ENCODE data around the gene PRDM13. TPM values are rescaled to one million over a fixed set of nuclear protein-coding genes. Genes with fewer than 3 reads are reported as not detected.
A peak's percentile ranks its signal among the peaks of the same experiment; 100 is the strongest.
"Not testable (repeated sequence)": the region's sequence is repeated elsewhere in the genome, so short reads cannot be mapped to it uniquely, and the experiment has no call there.

The PRDM13 gene
- total and polyA plus RNA-seq, 9 of the 15 experiments (the other 6 are each of a cell fraction or from before 2014, with no cell fraction given) = not detected

DNA sequence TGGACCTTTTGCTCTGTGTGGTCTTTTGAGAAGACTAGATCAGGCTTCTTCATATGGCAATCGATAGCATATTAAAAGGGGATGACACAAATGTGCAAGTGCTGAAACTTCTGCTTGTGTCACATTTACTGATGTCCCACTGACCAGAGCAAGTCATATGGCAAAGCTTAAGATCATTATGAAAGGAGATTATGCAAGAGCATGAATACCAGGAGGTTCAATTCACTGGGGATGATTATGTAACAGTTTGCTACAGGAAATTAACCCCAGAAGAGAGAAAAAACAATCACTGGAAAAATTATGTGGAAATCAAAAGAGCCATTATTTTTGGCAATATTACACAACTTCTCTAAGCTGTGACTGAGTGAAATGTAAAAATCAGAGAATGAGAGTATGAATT is 13.7 kb upstream of the PRDM13 start:
- H3K36me3 ChIP-seq (ENCODE audit: control insufficient read depth, insufficient read depth, low read length) = no peaks in the 10 kb centered on the region
- H3K4me2 ChIP-seq (ENCODE audit: insufficient read depth, low read length) = no peak overlapping the region
- no TSS peak for BruUV-seq (replicated peaks)
- peaks cover 52% of the 10 kb centered on the region in 2 experiments for H3K27me3 ChIP-seq (ENCODE audit: control insufficient read depth in 2 of 2, insufficient read depth in 2 of 2, low read length in 2 of 2)
- H3K9me1 ChIP-seq (ENCODE audit: control insufficient read depth, insufficient read depth, low read length) = no peaks in the 10 kb centered on the region
- 0% methylated on average over 1 of the region's 1 CpG for WGBS (ENCODE audit: insufficient coverage, low coverage, missing lambda C conversion rate)
- H3K9ac ChIP-seq (ENCODE audit: insufficient read depth in 1 of 2, low read depth in 2 of 2, low read length in 2 of 2) = no peak overlapping the region
- DNase-seq (ENCODE audit: extremely low read depth in 1 of 4, low spot score in 3 of 4) (no peak), ATAC-seq (no peak), FAIRE-seq (no peak)
- H3K27ac ChIP-seq (ENCODE audit: extremely low read depth, low read depth, low read length) = no peak overlapping the region
- H2AFZ ChIP-seq (ENCODE audit: low read depth, low read length) = no peak overlapping the region
- CTCF ChIA-PET (ENCODE audit: low intra/inter-chr PET ratio) = no interaction called here
- no peaks in the 10 kb centered on the region for H4K20me1 ChIP-seq (replicated peaks; ENCODE audit: control insufficient read depth, insufficient read depth, low read length)
- no peak overlapping the region for H3K4me3 ChIP-seq
- intact Hi-C loops (cut with micrococcal nuclease) = no loop called here
- no peaks in the 10 kb centered on the region for H3K9me3 ChIP-seq (replicated peaks; ENCODE audit: control insufficient read depth, insufficient read depth, low read depth, low read length)
- in situ Hi-C loops (cut with MboI) = no loop called here
- TF ChIP-seq FOXK1 (CRISPR knock-in tag; IDR thresholded peaks at IDR 0.05; ENCODE audit: borderline replicate concordance) (no peak), CBFA2T3 (IDR thresholded peaks at IDR 0.05) (no peak), CEBPB (tag; IDR thresholded peaks at IDR 0.05) (peak; percentile 54), NCOR1 (IDR thresholded peaks at IDR 0.05) (no peak), RFX1 (IDR thresholded peaks at IDR 0.05) (no peak), FOXJ3 (CRISPR knock-in tag; IDR thresholded peaks at IDR 0.05) (no peak), CEBPG (CRISPR knock-in tag; IDR thresholded peaks at IDR 0.05) (no peak), CEBPG (tag; conservative IDR thresholded peaks at IDR 0.05 in 1 of 2, IDR thresholded peaks at IDR 0.05 in 1 of 2) (peak in 1 of 2 experiments; percentile 25; a peak in 2 of 4 replicates), ZNF121 (CRISPR knock-in tag; conservative IDR thresholded peaks at IDR 0.05) (no peak)
- TF ChIP-seq, protein P1, sequence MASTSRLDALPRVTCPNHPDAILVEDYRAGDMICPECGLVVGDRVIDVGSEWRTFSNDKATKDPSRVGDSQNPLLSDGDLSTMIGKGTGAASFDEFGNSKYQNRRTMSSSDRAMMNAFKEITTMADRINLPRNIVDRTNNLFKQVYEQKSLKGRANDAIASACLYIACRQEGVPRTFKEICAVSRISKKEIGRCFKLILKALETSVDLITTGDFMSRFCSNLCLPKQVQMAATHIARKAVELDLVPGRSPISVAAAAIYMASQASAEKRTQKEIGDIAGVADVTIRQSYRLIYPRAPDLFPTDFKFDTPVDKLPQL (IDR thresholded peaks at IDR 0.05; ENCODE audit: extremely low read depth, insufficient read length) = no peak
- H3K4me1 ChIP-seq (replicated peaks in 1 of 2; ENCODE audit: control insufficient read depth in 2 of 2, insufficient read depth in 2 of 2, low read length in 2 of 2) = peaks cover 0 to 21% of the 10 kb centered on the region in 2 experiments; a peak in 2 of 5 replicates
- POLR2A ChIA-PET = interaction anchor here (1.0 to 1.5 kb wide), 3 partner anchors 17 to 24 kb away, joined by 3 to 4 read pairs (median 3); partner anchors contain the start of gene CCNC
- H3K79me2 ChIP-seq (ENCODE audit: control insufficient read depth, insufficient read depth, low read length) = no peaks in the 10 kb centered on the region

DNA sequence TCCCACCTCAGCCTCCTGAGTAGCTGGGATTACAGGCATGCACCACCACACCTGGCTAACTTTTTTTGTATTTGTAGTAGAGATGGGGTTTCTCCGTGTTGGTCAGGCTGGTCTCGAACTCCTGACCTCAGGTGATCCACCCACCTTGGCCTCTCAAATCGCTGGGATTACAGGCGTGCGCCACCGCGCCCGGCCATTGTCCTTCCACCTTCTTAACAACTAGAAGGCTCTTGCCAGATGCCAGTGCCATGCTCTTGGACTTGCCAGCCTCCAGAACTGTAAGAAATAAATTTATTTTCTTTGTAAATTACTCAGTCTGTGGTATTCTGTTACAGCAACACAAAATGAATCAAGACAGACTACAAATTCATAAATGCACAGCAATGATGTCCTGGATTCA is 11.9 kb upstream of the PRDM13 start:
- H3K9ac ChIP-seq (ENCODE audit: insufficient read depth in 1 of 2, low read depth in 2 of 2, low read length in 2 of 2); POLR2A ChIA-PET; H2AFZ ChIP-seq (ENCODE audit: low read depth, low read length); DNase-seq (ENCODE audit: extremely low read depth in 1 of 4, low spot score in 3 of 4); H3K4me1 ChIP-seq (replicated peaks in 1 of 2; ENCODE audit: control insufficient read depth in 2 of 2, insufficient read depth in 2 of 2, low read length in 2 of 2); ATAC-seq; H3K9me3 ChIP-seq (replicated peaks; ENCODE audit: control insufficient read depth, insufficient read depth, low read depth, low read length); FAIRE-seq; BruUV-seq (replicated peaks); H4K20me1 ChIP-seq (replicated peaks; ENCODE audit: control insufficient read depth, insufficient read depth, low read length); in situ Hi-C loops (cut with MboI); H3K9me1 ChIP-seq (ENCODE audit: control insufficient read depth, insufficient read depth, low read length); H3K79me2 ChIP-seq (ENCODE audit: control insufficient read depth, insufficient read depth, low read length); H3K36me3 ChIP-seq (ENCODE audit: control insufficient read depth, insufficient read depth, low read length); H3K4me2 ChIP-seq (ENCODE audit: insufficient read depth, low read length); intact Hi-C loops (cut with micrococcal nuclease); H3K27ac ChIP-seq (ENCODE audit: extremely low read depth, low read depth, low read length); CTCF ChIA-PET (ENCODE audit: low intra/inter-chr PET ratio); H3K4me3 ChIP-seq: not testable (repeated sequence)
- H3K27me3 ChIP-seq (ENCODE audit: control insufficient read depth in 2 of 2, insufficient read depth in 2 of 2, low read length in 2 of 2) = peaks cover 35 to 38% of the 10 kb centered on the region in 2 experiments
- WGBS (ENCODE audit: insufficient coverage, low coverage, missing lambda C conversion rate) = 1% methylated on average over 8 of the region's 8 CpGs

All from K562 (cell line).